ENCODE results near the gene NOB1.

GRCh38 chr16:69747115-69747514 lies 7.6 kb downstream of the NOB1 start:
- no peak for TF ChIP-seq CTCF (IDR thresholded peaks at IDR 0.05)
- TF ChIP-seq POLR2A (IDR thresholded peaks at IDR 0.05) = no peak
